Activated CD8-positive, alpha-beta T cell treated with anti-CD3 and anti-CD28 coated beads for 36 hours (primary cell): ENCODE results near the gene MTFR2. TPM values are rescaled to one million over a fixed set of nuclear protein-coding genes. Genes with fewer than 3 reads are reported as not detected.

Experiments
- ATAC-seq: fragments of 200-7000 bp; cut with Tn5 transposase; one replicate; pipeline ENCODE4 v1.10.0; 2021; ENCODE audit warnings: mild to moderate bottlenecking, moderate library complexity
- CTCF ChIA-PET: fragments of 350-600 bp; sonication (Branson Sonifier 250); formaldehyde crosslinking; loops from one replicate; lab custom pipeline; 2021; ENCODE audit warnings: antibody characterized with exemption; lab: Charles Lee
- POLR2A ChIA-PET: fragments of 350-600 bp; sonication (Branson Sonifier 250); formaldehyde crosslinking; loops from one replicate; lab custom pipeline; 2021; ENCODE audit warnings: antibody characterized with exemption; lab: Charles Lee
- DNase-seq: peaks from one replicate; pipeline ENCODE4 v3.0.0-alpha.2; 2020
- H3K27ac Mint-ChIP-seq: one replicate; pipeline ENCODE4 v1.8.0; 2021; ENCODE audit warnings: mild to moderate bottlenecking, mixed read lengths
- H3K27me3 Mint-ChIP-seq: one replicate; pipeline ENCODE4 v1.8.0; 2021; ENCODE audit warnings: mixed read lengths
- H3K36me3 Mint-ChIP-seq: one replicate; pipeline ENCODE4 v1.8.0; 2021; ENCODE audit warnings: low read depth, mixed read lengths
- H3K4me1 Mint-ChIP-seq: one replicate; pipeline ENCODE4 v1.8.0; 2021; ENCODE audit warnings: low read depth, mixed read lengths
- H3K4me3 Mint-ChIP-seq: one replicate; pipeline ENCODE4 v1.8.0; 2021; ENCODE audit warnings: mild to moderate bottlenecking, moderate library complexity, mixed read lengths
- H3K9me3 Mint-ChIP-seq: one replicate; pipeline ENCODE4 v1.8.0; 2021; ENCODE audit warnings: mixed read lengths
- CTCF ChIP-seq: fragments of 200-600 bp; IDR thresholded peaks from one replicate; pipeline ENCODE4 v1.8.0; 2022; ENCODE audit warnings: antibody characterized with exemption, mild to moderate bottlenecking
- intact Hi-C: fragments of 100-400 bp; cut with micrococcal nuclease; formaldehyde crosslinking; loops from one replicate; pipeline ENCODE4 v1.10.0; 2022
- total RNA-seq, 2 experiments: library from RNA; stranded (reverse); gene quantifications; one replicate each; pipeline ENCODE4 v1.2.3, GENCODE V29; 2021

MTFR2 gene
- total RNA-seq, 2 experiments from 2014 or later: 20.9 to 23.9 TPM

GRCh38 chr6:136216503-136217401 lies 33.4 kb downstream of the MTFR2 start:
- H3K4me1 Mint-ChIP-seq: no peaks in the 10 kb centered on the region
- H3K27ac Mint-ChIP-seq: no peak overlapping the region
- DNase-seq: no peak
- H3K4me3 Mint-ChIP-seq: no peak overlapping the region
- intact Hi-C loops: no loop called here
- no peak for ATAC-seq
- H3K36me3 Mint-ChIP-seq: no peaks in the 10 kb centered on the region
- no peaks in the 10 kb centered on the region for H3K27me3 Mint-ChIP-seq
- ChIA-PET POLR2A (no interaction called here), CTCF (interaction anchor here (4.5 kb wide), 1 partner anchor 10 kb away, joined by 20 read pairs; no protein-coding TSS in a partner anchor)
- TF ChIP-seq CTCF: no peak
- peaks cover 5% of the 10 kb centered on the region for H3K9me3 Mint-ChIP-seq

- CTCF ChIA-PET: no interaction called here
- Mint-ChIP-seq H3K9me3 (no peaks in the 10 kb centered on the region), H3K27ac (no peak overlapping the region), H3K4me1 (no peaks in the 10 kb centered on the region), H3K27me3 (no peaks in the 10 kb centered on the region), H3K36me3 (no peaks in the 10 kb centered on the region), H3K4me3 (no peak overlapping the region)
- ATAC-seq (no peak), DNase-seq (no peak)
- TF ChIP-seq CTCF: no peak
- POLR2A ChIA-PET: no interaction called here
- intact Hi-C loops: no loop called here
Measured at GRCh38 chr6:136213853-136214252, 36.3 kb downstream of the MTFR2 start.

GRCh38 chr6:136213012-136213539 lies 37.0 kb downstream of the MTFR2 start:
- Mint-ChIP-seq H3K4me1 (no peaks in the 10 kb centered on the region), H3K27ac (no peak overlapping the region), H3K27me3 (no peaks in the 10 kb centered on the region), H3K9me3 (no peaks in the 10 kb centered on the region), H3K36me3 (no peaks in the 10 kb centered on the region), H3K4me3 (no peak overlapping the region)
- POLR2A ChIA-PET: interaction anchor here (1.2 kb wide), 1 partner anchor 275 kb away, joined by 3 read pairs; no protein-coding TSS in a partner anchor
- intact Hi-C loops: no loop called here
- no peak for TF ChIP-seq CTCF
- CTCF ChIA-PET: interaction anchor here (0.9 kb wide), 1 partner anchor 176 kb away, joined by 3 read pairs; no protein-coding TSS in a partner anchor
- ATAC-seq: no peak
- no peak for DNase-seq

DNA sequence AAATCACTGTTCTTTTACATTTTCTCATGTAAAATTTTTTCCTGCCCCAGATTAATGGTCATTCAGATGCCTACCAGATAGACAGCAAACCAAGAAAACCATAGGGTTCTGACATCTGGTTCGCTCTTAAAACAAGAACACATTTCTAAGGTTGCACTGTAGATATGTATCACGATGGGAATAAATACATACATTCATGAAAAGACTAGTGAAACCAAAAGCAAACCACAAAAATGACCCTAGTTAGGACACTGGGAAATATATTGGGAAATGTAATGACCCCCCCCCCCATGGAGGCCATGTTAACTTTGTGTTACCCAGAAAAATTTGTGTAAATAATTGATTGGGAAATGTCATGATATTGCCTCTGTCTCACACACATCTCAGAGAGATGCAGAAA lies 37.5 kb downstream of the MTFR2 start:
- intact Hi-C loops: no loop called here
- no peak for TF ChIP-seq CTCF
- H3K27me3 Mint-ChIP-seq: no peaks in the 10 kb centered on the region
- H3K4me1 Mint-ChIP-seq: no peaks in the 10 kb centered on the region
- H3K36me3 Mint-ChIP-seq: no peaks in the 10 kb centered on the region
- POLR2A ChIA-PET: interaction anchor here (1.2 kb wide), 1 partner anchor 275 kb away, joined by 3 read pairs; no protein-coding TSS in a partner anchor
- no peak overlapping the region for H3K27ac Mint-ChIP-seq
- DNase-seq (no peak), ATAC-seq (no peak)
- no peaks in the 10 kb centered on the region for H3K9me3 Mint-ChIP-seq
- CTCF ChIA-PET: interaction anchor here (0.9 kb wide), 1 partner anchor 175 kb away, joined by 3 read pairs; no protein-coding TSS in a partner anchor
- H3K4me3 Mint-ChIP-seq: no peak overlapping the region
